ENCODE data around the gene VNN1.
"Not testable (repeated sequence)": the region's sequence is repeated elsewhere in the genome, so short reads cannot be mapped to it uniquely, and the experiment has no call there.

GRCh38 chr6:132637135-132637534 is 76.7 kb downstream of the VNN1 start:
- not testable (repeated sequence) for TF ChIP-seq POLR2A (IDR thresholded peaks at IDR 0.05; ENCODE audit: borderline replicate concordance, extremely low read depth, insufficient read depth, insufficient read length); JUND (IDR thresholded peaks at IDR 0.05); CTCF (IDR thresholded peaks at IDR 0.05 in 2 of 3, conservative IDR thresholded peaks at IDR 0.05 in 1 of 3; ENCODE audit: borderline replicate concordance in 1 of 3, insufficient read depth in 1 of 3, low read depth in 2 of 3, low read length in 2 of 3); RAD21 (IDR thresholded peaks at IDR 0.05; ENCODE audit: low read depth); SIN3A (IDR thresholded peaks at IDR 0.05; ENCODE audit: low read depth); EZH2 (IDR thresholded peaks at IDR 0.05); POLR2AphosphoS5 (IDR thresholded peaks at IDR 0.05; ENCODE audit: low read depth, low read length); EZH2phosphoT487 (IDR thresholded peaks at IDR 0.05; ENCODE audit: borderline replicate concordance); REST (IDR thresholded peaks at IDR 0.05; ENCODE audit: low read depth)
- TF ChIP-seq, protein P1, sequence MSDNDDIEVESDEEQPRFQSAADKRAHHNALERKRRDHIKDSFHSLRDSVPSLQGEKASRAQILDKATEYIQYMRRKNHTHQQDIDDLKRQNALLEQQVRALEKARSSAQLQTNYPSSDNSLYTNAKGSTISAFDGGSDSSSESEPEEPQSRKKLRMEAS (IDR thresholded peaks at IDR 0.05): not testable (repeated sequence)

All from HCT116 (cell line).